Measurements from ENCODE around the gene KLHL2.
A peak's percentile ranks its signal among the peaks of the same experiment; 100 is the strongest.
"Not testable (repeated sequence)": the region's sequence is repeated elsewhere in the genome, so short reads cannot be mapped to it uniquely, and the experiment has no call there.

KLHL2 gene

DNA sequence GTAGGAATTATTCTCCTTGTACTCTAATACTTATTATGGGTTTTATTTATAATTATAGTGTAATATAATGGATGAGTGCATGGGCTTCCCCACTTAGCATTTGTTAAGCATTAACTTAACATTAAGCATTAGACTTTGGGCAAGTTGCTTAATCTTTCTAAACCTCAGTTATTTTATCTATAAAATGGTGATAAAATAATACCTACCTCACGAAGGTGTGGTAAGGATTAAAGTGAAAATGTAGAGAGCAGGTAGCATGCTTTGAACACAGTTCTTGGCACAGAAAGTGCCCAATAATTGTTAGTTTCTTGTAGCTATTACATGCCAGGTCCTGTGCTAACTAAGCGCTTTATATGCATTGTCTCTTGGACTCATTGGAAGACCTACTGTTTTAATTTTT lies 122.7 kb downstream of the KLHL2 start:
- Histone ChIP-seq H3K4me3 (ENCODE audit: low read depth, low read length) (peak overlapping the region; percentile 96), H3K27ac (ENCODE audit: low read depth, low read length) (no peak overlapping the region), H3K4me1 (ENCODE audit: control insufficient read depth, insufficient read depth, low read length) (peaks cover 41% of the 10 kb centered on the region), H3K9me3 (ENCODE audit: control insufficient read depth, insufficient read depth, low read depth, low read length) (peaks cover 4% of the 10 kb centered on the region; the same call in 1 of the 2 replicates), H3K9ac (ENCODE audit: low read length) (peak overlapping the region; percentile 1), H3K27me3 (ENCODE audit: control insufficient read depth, insufficient read depth, low read length) (no peaks in the 10 kb centered on the region), H3K36me3 (ENCODE audit: control insufficient read depth, insufficient read depth, low read length) (peaks cover 58% of the 10 kb centered on the region)

GRCh38 chr4:165330666-165331065 lies 123.3 kb downstream of the KLHL2 start:
- peaks cover 64% of the 10 kb centered on the region for H3K36me3 ChIP-seq (ENCODE audit: control insufficient read depth, insufficient read depth, low read length)
- H3K4me3 ChIP-seq (ENCODE audit: low read depth, low read length) = peak overlapping the region; percentile 96
- H3K27ac ChIP-seq (ENCODE audit: low read depth, low read length) = no peak overlapping the region
- H3K4me1 ChIP-seq (ENCODE audit: control insufficient read depth, insufficient read depth, low read length) = peaks cover 38% of the 10 kb centered on the region
- no peaks in the 10 kb centered on the region for H3K27me3 ChIP-seq (ENCODE audit: control insufficient read depth, insufficient read depth, low read length)
- peak overlapping the region; percentile 1 for H3K9ac ChIP-seq (ENCODE audit: low read length)
- H3K9me3 ChIP-seq (ENCODE audit: control insufficient read depth, insufficient read depth, low read depth, low read length) = no peaks in the 10 kb centered on the region

DNA sequence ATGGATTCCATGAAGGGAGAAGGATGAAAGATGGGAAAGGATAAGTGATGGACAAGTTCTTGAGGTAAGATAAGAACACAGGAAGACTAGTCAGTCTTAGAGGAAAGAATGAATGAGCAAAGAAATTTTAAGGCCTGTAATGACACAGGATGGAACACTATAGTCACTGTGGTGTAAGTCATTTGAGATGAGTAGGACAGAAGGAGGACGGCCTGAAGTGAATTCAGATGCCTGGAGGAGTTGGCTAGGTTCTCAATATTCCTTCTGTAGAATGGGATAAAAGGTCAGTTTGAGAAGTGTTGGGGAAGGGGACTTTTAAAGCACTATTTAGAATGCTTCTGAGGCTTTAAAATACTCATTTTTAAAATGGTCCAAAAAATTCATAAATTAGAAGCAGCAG lies 124.0 kb downstream of the KLHL2 start:
- H3K9me3 ChIP-seq (ENCODE audit: control insufficient read depth, insufficient read depth, low read depth, low read length) = no peaks in the 10 kb centered on the region
- H3K27ac ChIP-seq (ENCODE audit: low read depth, low read length) = no peak overlapping the region
- H3K4me1 ChIP-seq (ENCODE audit: control insufficient read depth, insufficient read depth, low read length) = peaks cover 32% of the 10 kb centered on the region
- no peaks in the 10 kb centered on the region for H3K27me3 ChIP-seq (ENCODE audit: control insufficient read depth, insufficient read depth, low read length)
- H3K36me3 ChIP-seq (ENCODE audit: control insufficient read depth, insufficient read depth, low read length) = peaks cover 71% of the 10 kb centered on the region
- peak overlapping the region; percentile 10 for H3K9ac ChIP-seq (ENCODE audit: low read length)
- peak overlapping the region; percentile 96 for H3K4me3 ChIP-seq (ENCODE audit: low read depth, low read length)

GRCh38 chr4:165331823-165332222 lies 124.5 kb downstream of the KLHL2 start:
- H3K9ac ChIP-seq (ENCODE audit: low read length) = no peak overlapping the region
- H3K4me1 ChIP-seq (ENCODE audit: control insufficient read depth, insufficient read depth, low read length) = peaks cover 30% of the 10 kb centered on the region
- no peak overlapping the region for H3K27ac ChIP-seq (ENCODE audit: low read depth, low read length)
- no peaks in the 10 kb centered on the region for H3K9me3 ChIP-seq (ENCODE audit: control insufficient read depth, insufficient read depth, low read depth, low read length)
- H3K4me3 ChIP-seq (ENCODE audit: low read depth, low read length) = peak overlapping the region; percentile 96
- H3K36me3 ChIP-seq (ENCODE audit: control insufficient read depth, insufficient read depth, low read length) = peaks cover 76% of the 10 kb centered on the region
- no peaks in the 10 kb centered on the region for H3K27me3 ChIP-seq (ENCODE audit: control insufficient read depth, insufficient read depth, low read length)

DNA sequence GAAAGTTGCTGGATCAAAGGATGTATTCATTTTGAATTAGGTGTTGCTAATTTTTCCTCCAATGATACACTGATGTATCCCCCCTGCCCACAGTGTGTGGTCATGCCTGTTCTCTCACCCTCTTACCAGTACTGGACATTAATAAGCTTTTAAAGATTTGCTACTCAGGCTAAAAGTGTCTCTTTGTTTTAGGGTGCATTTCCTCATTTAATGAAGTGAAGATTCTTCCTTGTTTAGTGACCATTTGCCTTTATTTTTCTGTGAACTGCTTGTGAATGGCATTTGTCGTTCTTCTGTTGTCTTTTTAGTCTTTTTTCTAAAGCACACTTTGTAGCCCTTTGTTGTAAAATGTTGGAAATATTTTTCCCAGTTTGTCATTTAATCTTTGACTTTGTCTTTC lies 125.1 kb downstream of the KLHL2 start:
- no peak overlapping the region for H3K27ac ChIP-seq (ENCODE audit: low read depth, low read length)
- no peaks in the 10 kb centered on the region for H3K9me3 ChIP-seq (ENCODE audit: control insufficient read depth, insufficient read depth, low read depth, low read length)
- H3K4me1 ChIP-seq (ENCODE audit: control insufficient read depth, insufficient read depth, low read length) = peaks cover 30% of the 10 kb centered on the region
- no peaks in the 10 kb centered on the region for H3K27me3 ChIP-seq (ENCODE audit: control insufficient read depth, insufficient read depth, low read length)
- no peak overlapping the region for H3K9ac ChIP-seq (ENCODE audit: low read length)
- H3K36me3 ChIP-seq (ENCODE audit: control insufficient read depth, insufficient read depth, low read length) = peaks cover 83% of the 10 kb centered on the region
- peak overlapping the region; percentile 96 for H3K4me3 ChIP-seq (ENCODE audit: low read depth, low read length)

DNA sequence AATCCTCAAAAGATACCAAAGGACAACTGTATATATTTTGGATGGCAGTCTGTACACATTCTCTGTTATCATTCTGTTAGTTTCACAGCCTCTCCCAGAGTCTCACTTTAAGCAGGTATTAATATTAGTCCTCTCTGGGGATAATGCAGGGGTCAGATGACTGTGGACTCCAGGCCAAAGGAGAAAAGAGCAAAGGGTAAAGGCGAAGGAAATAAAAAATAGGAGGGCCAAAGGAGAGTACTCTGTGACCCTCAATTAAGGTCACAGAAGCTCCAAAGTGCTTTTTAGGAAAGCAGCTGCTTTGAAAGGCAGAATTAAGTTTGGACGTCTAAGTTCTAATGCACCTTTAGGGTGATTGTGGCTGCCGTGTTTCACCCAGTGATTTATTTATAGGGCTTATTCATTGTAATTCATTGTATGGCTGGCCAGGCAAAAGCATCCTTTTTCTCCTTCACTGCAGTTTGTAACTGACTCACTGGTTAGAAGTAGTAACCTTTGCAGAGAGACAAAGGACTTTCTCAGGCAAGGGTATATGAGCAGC lies 127.9 kb downstream of the KLHL2 start:
- Histone ChIP-seq H3K4me1 (ENCODE audit: control insufficient read depth, insufficient read depth, low read length) (peaks cover 28% of the 10 kb centered on the region), H3K4me3 (ENCODE audit: low read depth, low read length) (peak overlapping the region; percentile 30; the same call in 1 of the 2 replicates), H3K9ac (ENCODE audit: low read length) (no peak overlapping the region), H3K9me3 (ENCODE audit: control insufficient read depth, insufficient read depth, low read depth, low read length) (no peaks in the 10 kb centered on the region), H3K27me3 (ENCODE audit: control insufficient read depth, insufficient read depth, low read length) (no peaks in the 10 kb centered on the region), H3K36me3 (ENCODE audit: control insufficient read depth, insufficient read depth, low read length) (peaks cover 100% of the 10 kb centered on the region), H3K27ac (ENCODE audit: low read depth, low read length) (no peak overlapping the region)

DNA sequence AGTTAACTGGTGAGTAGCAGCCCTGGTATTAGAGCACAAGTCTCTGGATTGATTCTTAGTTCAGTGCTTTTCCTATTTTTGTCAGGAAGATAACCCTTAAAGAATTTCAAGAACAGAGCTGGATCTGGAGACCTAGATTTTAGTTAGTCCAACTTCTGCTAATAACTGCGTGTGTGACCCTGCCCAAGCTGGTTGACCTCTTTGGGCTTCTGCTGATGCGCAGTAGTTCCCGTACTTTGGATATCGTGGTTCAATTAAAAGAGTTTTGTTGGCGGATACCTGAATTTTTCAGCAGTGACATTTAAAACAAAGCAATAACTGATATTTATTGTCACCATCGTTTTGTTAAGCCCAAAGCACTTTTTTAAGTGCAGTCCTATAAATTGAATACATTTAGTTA lies 129.4 kb downstream of the KLHL2 start:
- H3K9ac ChIP-seq (ENCODE audit: low read length) = no peak overlapping the region
- no peak overlapping the region for H3K27ac ChIP-seq (ENCODE audit: low read depth, low read length)
- H3K36me3 ChIP-seq (ENCODE audit: control insufficient read depth, insufficient read depth, low read length) = peaks cover 100% of the 10 kb centered on the region
- H3K27me3 ChIP-seq (ENCODE audit: control insufficient read depth, insufficient read depth, low read length) = no peaks in the 10 kb centered on the region
- H3K4me3 ChIP-seq (ENCODE audit: low read depth, low read length) = no peak overlapping the region
- H3K9me3 ChIP-seq (ENCODE audit: control insufficient read depth, insufficient read depth, low read depth, low read length) = no peaks in the 10 kb centered on the region
- peaks cover 17% of the 10 kb centered on the region; the same call in 1 of the 2 replicates for H3K4me1 ChIP-seq (ENCODE audit: control insufficient read depth, insufficient read depth, low read length)

DNA sequence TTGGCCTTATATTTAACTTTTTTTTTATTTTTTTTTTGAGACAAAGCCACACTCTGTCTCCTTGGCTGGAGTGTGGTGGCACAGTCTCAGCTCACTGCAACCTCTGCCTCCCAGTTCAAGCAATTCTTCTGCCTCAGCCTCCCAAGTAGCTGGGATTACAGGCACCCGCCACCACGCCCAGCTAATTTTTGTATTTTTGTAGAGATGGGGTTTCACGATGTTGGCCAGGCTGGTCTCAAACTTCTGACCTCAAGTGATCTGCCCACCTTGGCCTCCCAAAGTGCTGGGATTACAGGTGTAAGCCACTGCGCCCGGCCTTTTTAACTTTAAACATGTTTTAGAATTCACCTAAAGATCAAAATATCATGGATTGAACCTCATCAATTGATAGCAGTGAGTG lies 135.0 kb downstream of the KLHL2 start:
- not testable (repeated sequence) for H3K27ac ChIP-seq (ENCODE audit: low read depth, low read length)

DNA sequence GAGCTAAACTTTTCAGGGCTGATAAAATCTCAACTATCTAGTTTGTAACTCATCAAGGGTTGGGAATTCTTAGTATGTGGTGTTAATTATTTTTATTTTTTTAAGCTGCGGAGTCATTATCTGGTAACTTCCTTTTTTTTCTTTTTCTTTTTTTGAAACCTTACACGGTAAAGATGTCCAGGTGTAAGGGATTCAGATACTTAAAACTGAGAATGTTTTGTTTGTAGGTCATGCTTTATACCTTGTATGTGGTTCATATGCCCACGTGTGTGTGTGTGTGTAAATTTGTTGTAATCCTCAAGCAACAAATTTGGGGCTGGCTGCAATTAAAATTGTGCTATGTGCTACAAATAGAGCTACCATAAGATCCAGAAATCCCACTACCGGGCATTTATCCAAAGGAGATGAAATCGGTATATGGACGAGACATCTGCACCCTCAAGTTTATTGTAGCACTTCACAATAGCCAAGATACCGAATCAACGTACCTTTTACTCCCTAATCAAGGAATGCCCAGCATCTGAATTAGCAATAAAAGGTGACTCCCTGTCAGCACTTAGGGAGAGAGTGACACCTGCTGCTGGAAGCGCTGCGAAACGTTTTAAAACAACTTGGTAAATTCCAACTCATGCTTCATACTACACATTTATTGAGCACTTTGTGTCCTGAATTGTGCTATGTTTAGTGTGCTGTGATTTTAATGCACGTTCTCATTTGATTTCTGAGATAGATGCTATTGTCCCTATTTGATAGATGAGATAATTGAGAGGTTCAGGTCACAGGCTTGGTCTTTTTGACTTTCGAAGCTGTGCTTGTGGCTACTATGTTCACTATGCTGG lies 136.2 kb downstream of the KLHL2 start:
- no peaks in the 10 kb centered on the region for H3K27me3 ChIP-seq (ENCODE audit: control insufficient read depth, insufficient read depth, low read length)
- H3K9ac ChIP-seq (ENCODE audit: low read length) = no peak overlapping the region
- H3K27ac ChIP-seq (ENCODE audit: low read depth, low read length) = no peak overlapping the region
- H3K4me1 ChIP-seq (ENCODE audit: control insufficient read depth, insufficient read depth, low read length) = no peaks in the 10 kb centered on the region
- no peak overlapping the region for H3K4me3 ChIP-seq (ENCODE audit: low read depth, low read length)
- peaks cover 41% of the 10 kb centered on the region for H3K36me3 ChIP-seq (ENCODE audit: control insufficient read depth, insufficient read depth, low read length)
- no peaks in the 10 kb centered on the region for H3K9me3 ChIP-seq (ENCODE audit: control insufficient read depth, insufficient read depth, low read depth, low read length)

More for the DNA sequence above, 135.0 kb downstream of the KLHL2 start:
- not testable (repeated sequence) for H3K4me1 ChIP-seq (ENCODE audit: control insufficient read depth, insufficient read depth, low read length); H3K27me3 ChIP-seq (ENCODE audit: control insufficient read depth, insufficient read depth, low read length); H3K9ac ChIP-seq (ENCODE audit: low read length); H3K9me3 ChIP-seq (ENCODE audit: control insufficient read depth, insufficient read depth, low read depth, low read length); H3K4me3 ChIP-seq (ENCODE audit: low read depth, low read length)
- peaks cover 53% of the 10 kb centered on the region for H3K36me3 ChIP-seq (ENCODE audit: control insufficient read depth, insufficient read depth, low read length)

GRCh38 chr4:165345666-165346417 lies 138.5 kb downstream of the KLHL2 start:
- Histone ChIP-seq H3K4me1 (ENCODE audit: control insufficient read depth, insufficient read depth, low read length) (no peaks in the 10 kb centered on the region), H3K9me3 (ENCODE audit: control insufficient read depth, insufficient read depth, low read depth, low read length) (no peaks in the 10 kb centered on the region), H3K27me3 (ENCODE audit: control insufficient read depth, insufficient read depth, low read length) (no peaks in the 10 kb centered on the region), H3K36me3 (ENCODE audit: control insufficient read depth, insufficient read depth, low read length) (peaks cover 19% of the 10 kb centered on the region), H3K27ac (ENCODE audit: low read depth, low read length) (no peak overlapping the region), H3K9ac (ENCODE audit: low read length) (no peak overlapping the region), H3K4me3 (ENCODE audit: low read depth, low read length) (no peak overlapping the region)

All from HUES6 (cell line).